ENCODE results near the gene DDX39B. TPM values are rescaled to one million over a fixed set of nuclear protein-coding genes. Genes with fewer than 3 reads are reported as not detected.

The DDX39B gene
- total RNA-seq, 6 experiments from 2014 or later: 85.2 to 145 (median 102) TPM

DNA sequence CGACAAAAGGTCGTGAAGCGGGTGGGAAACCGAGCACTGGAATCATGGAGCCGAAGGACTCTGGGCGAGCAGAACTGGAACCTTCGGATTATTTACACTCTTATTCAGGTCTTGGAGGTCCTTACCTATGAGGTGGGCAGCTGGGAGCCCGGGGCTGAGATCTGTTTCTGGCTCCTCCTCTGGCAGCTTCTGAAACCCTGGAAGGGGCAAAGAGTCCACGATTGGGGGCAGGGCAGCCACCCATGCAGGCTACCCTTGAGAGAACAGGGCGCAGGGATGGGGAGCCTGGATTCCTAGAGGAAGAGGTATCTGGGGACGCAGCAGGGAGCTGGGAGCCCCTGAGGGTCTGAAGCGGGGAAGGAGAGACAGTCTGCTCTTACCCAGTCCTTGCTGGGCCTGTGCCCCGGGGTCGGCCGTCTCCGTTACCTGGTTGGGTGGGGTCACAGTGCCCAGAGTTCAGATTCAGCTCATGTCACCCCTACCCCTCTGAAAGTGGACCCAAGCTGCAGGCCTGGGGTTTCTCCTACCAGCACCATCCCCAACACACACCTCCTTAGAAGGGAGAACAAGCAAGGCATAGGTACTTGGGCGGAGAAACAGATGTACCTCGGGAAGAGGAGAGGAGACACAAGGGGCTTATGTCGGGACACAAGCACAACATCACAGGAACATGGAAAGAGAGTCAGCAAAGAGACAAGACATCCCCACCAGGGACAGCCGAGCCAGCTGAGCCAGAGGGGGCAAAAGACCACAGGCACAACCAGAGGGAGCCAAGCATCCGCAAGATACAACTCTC lies 39.8 kb upstream of the DDX39B start:
- TF ChIP-seq, protein P1, sequence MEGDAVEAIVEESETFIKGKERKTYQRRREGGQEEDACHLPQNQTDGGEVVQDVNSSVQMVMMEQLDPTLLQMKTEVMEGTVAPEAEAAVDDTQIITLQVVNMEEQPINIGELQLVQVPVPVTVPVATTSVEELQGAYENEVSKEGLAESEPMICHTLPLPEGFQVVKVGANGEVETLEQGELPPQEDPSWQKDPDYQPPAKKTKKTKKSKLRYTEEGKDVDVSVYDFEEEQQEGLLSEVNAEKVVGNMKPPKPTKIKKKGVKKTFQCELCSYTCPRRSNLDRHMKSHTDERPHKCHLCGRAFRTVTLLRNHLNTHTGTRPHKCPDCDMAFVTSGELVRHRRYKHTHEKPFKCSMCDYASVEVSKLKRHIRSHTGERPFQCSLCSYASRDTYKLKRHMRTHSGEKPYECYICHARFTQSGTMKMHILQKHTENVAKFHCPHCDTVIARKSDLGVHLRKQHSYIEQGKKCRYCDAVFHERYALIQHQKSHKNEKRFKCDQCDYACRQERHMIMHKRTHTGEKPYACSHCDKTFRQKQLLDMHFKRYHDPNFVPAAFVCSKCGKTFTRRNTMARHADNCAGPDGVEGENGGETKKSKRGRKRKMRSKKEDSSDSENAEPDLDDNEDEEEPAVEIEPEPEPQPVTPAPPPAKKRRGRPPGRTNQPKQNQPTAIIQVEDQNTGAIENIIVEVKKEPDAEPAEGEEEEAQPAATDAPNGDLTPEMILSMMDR (IDR thresholded peaks at IDR 0.05): no peak
- no peak for TF ChIP-seq POLR2A (IDR thresholded peaks at IDR 0.05)

DNA sequence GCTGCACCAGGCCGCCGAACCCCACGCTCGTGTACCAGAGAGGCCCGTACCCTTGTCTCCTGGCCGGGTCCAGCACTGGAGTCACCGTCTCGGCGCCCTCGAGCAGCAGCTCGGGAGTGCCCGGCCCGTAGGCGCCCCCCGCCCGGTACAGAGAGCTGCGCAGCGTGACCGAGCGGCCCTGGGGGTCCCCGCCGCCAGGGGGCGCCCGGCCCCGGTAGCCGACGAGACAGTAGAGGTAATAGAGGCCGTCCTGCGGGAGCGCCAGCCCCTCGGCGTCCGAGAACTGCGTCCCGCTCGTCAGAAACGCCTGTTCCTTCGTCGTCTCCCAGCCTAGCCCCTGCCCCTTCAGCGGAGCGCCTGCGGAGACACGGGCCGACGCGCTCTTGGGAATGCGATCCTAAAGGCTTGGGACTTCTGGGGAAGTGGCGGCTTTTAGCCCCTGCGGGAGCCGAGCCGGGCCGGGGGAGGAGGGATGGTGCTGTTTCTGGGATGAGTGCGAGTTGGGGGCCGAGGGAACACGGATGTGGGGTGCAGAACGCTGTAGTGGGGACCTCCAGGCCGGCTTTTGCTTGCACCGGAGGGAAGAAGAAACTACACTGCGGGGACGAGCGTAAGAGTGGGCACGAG lies 39.1 kb upstream of the DDX39B start:
- Histone ChIP-seq H3K27me3 (no peaks in the 10 kb centered on the region), H3K9me3 (no peaks in the 10 kb centered on the region), H3K36me3 (no peaks in the 10 kb centered on the region), H3K27ac (peak overlapping the region; percentile 58 to 85 (median 76)), H3K4me1 (no peaks in the 10 kb centered on the region), H3K4me3 (peak overlapping the region; percentile 66 to 76 (median 68))
- WGBS (ENCODE audit: insufficient coverage, low coverage, low lambda C conversion rate, missing lambda C conversion rate): 0% methylated on average over 3 of the region's 62 CpGs
- TF ChIP-seq POLR2A (IDR thresholded peaks at IDR 0.05): no peak
- TF ChIP-seq, protein P1 (IDR thresholded peaks at IDR 0.05): peak; percentile 96 to 100 (median 98)
- ATAC-seq: peak; percentile 95 to 96 (median 96)
- DNase-seq: peak; percentile 89 to 92 (median 90)
- intact Hi-C loops (cut with DNase I): no loop called here

More for the DNA sequence above, 39.8 kb upstream of the DDX39B start:
- intact Hi-C loops (cut with DNase I): no loop called here
- Histone ChIP-seq H3K27me3 (no peaks in the 10 kb centered on the region), H3K27ac (peak overlapping the region; percentile 58 to 85 (median 76)), H3K4me3 (peak overlapping the region; percentile 66 to 76 (median 68)), H3K9me3 (no peaks in the 10 kb centered on the region), H3K36me3 (no peaks in the 10 kb centered on the region), H3K4me1 (no peaks in the 10 kb centered on the region)
- ATAC-seq: peak; percentile 33 to 48 (median 45)
- 28% methylated on average over 5 of the region's 21 CpGs for WGBS (ENCODE audit: insufficient coverage, low coverage, low lambda C conversion rate, missing lambda C conversion rate)
- DNase-seq: peak in 2 of 3 donors; percentile 51 to 62

DNA sequence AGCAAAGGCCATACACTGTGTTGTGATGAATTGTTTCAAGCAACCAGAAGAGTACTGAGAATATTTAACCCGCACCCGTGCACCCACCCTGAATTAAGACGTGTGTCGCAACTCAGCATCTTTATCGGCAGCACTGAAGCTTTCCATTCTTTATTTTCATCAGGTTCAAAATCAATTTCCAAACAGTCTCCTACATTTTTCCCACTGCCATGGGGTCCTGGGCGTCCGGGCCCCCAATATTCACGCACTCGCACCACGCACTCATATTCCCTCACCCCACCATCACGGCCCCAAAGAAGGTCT lies 38.6 kb upstream of the DDX39B start:
- Histone ChIP-seq H3K36me3 (no peaks in the 10 kb centered on the region), H3K9me3 (no peaks in the 10 kb centered on the region), H3K4me1 (no peaks in the 10 kb centered on the region), H3K27me3 (no peaks in the 10 kb centered on the region), H3K27ac (peak overlapping the region; percentile 58 to 85 (median 76)), H3K4me3 (peak overlapping the region; percentile 66 to 76 (median 68))
- no peak for ATAC-seq
- no peak for TF ChIP-seq POLR2A (IDR thresholded peaks at IDR 0.05)
- TF ChIP-seq, protein P1 (IDR thresholded peaks at IDR 0.05): no peak
- intact Hi-C loops (cut with DNase I): no loop called here
- 38% methylated on average over 11 of the region's 11 CpGs for WGBS (ENCODE audit: insufficient coverage, low coverage, low lambda C conversion rate, missing lambda C conversion rate)
- DNase-seq: no peak

GRCh38 chr6:31579546-31580437 lies 38.0 kb upstream of the DDX39B start:
- 88% methylated on average over 6 of the region's 8 CpGs for WGBS (ENCODE audit: insufficient coverage, low coverage, low lambda C conversion rate, missing lambda C conversion rate)
- H3K27ac ChIP-seq: no peak overlapping the region
- TF ChIP-seq POLR2A (IDR thresholded peaks at IDR 0.05): no peak
- TF ChIP-seq, protein P1 (IDR thresholded peaks at IDR 0.05): no peak
- DNase-seq (peak in 1 of 3 donors; percentile 11), ATAC-seq (no peak)
- no peaks in the 10 kb centered on the region for H3K36me3 ChIP-seq
- H3K4me1 ChIP-seq: no peaks in the 10 kb centered on the region
- H3K9me3 ChIP-seq: no peaks in the 10 kb centered on the region
- H3K4me3 ChIP-seq: no peak overlapping the region
- intact Hi-C loops (cut with DNase I): no loop called here
- no peaks in the 10 kb centered on the region for H3K27me3 ChIP-seq
